Myocyte (in vitro differentiated cells): Measurements from ENCODE around the gene SYT6. TPM values are rescaled to one million over a fixed set of nuclear protein-coding genes. Genes with fewer than 3 reads are reported as not detected.
"Not testable (repeated sequence)": the region's sequence is repeated elsewhere in the genome, so short reads cannot be mapped to it uniquely, and the experiment has no call there.

Experiments
- DNase-seq: peaks from one replicate; pipeline ENCODE4 v3.0.0-alpha.2; 2012; ENCODE audit warnings: low read depth
- total RNA-seq: library from RNA; depleted of rRNA; stranded (reverse); fragments of >200 nt; gene quantifications from 2 replicates; pipeline ENCODE4 v1.2.3, GENCODE V29; 2014

The SYT6 gene
- total RNA-seq, 1 donor from 2014 or later: 1.0 TPM

- DNase-seq: no peak
These were observed 78.0 kb downstream of the SYT6 start for GRCh38 chr1:114075546-114076242.

GRCh38 chr1:114075105-114075504 lies 78.6 kb downstream of the SYT6 start:
- DNase-seq: no peak

- no peak for DNase-seq
These were observed 81.4 kb downstream of the SYT6 start for GRCh38 chr1:114072246-114072645.

GRCh38 chr1:114069762-114070161 lies 83.9 kb downstream of the SYT6 start:
- DNase-seq: not testable (repeated sequence)

GRCh38 chr1:114068684-114069083 lies 85.0 kb downstream of the SYT6 start:
- DNase-seq: not testable (repeated sequence)

- DNase-seq: not testable (repeated sequence)
These were observed 88.0 kb downstream of the SYT6 start for GRCh38 chr1:114065671-114066070.

- DNase-seq: no peak
These were observed 90.1 kb downstream of the SYT6 start for GRCh38 chr1:114063544-114063943.

- no peak for DNase-seq
These were observed 91.1 kb downstream of the SYT6 start for GRCh38 chr1:114062477-114063099.

GRCh38 chr1:114061121-114061830 lies 92.4 kb downstream of the SYT6 start:
- DNase-seq: no peak

GRCh38 chr1:114058236-114058635 lies 95.4 kb downstream of the SYT6 start:
- not testable (repeated sequence) for DNase-seq

GRCh38 chr1:114054148-114054547 lies 99.5 kb downstream of the SYT6 start:
- DNase-seq: no peak

GRCh38 chr1:114048232-114048631 lies 105.4 kb downstream of the SYT6 start:
- no peak for DNase-seq

GRCh38 chr1:114043548-114043947 lies 110.1 kb downstream of the SYT6 start:
- DNase-seq: no peak

GRCh38 chr1:114043054-114043453 lies 110.6 kb downstream of the SYT6 start:
- DNase-seq: no peak

- peak; percentile 90 for DNase-seq
These were observed 113.2 kb downstream of the SYT6 start for GRCh38 chr1:114040273-114041015.

Other genes with a start within 250 kb of the SYT6 start
- gene AP4B1, start 249.1 kb downstream of the SYT6 start, total RNA-seq: 11.0 and 13.1 TPM in 2 replicates
- 4.2 and 5.3 TPM in 2 replicates for gene DCLRE1B, start 248.5 kb downstream of the SYT6 start, total RNA-seq
- gene HIPK1, start 224.5 kb downstream of the SYT6 start, total RNA-seq: 45.0 and 71.9 TPM in 2 replicates
- 239 and 310 TPM in 2 replicates for gene OLFML3, start 174.4 kb downstream of the SYT6 start, total RNA-seq